DMS153 (cell line): ENCODE data around the gene KRT86.
"Not testable (repeated sequence)": the region's sequence is repeated elsewhere in the genome, so short reads cannot be mapped to it uniquely, and the experiment has no call there.

Source experiments
- DNase-seq: peaks from one replicate; lab custom pipeline; 2025; lab: John Stamatoyannopoulos, UW

The KRT86 gene

GRCh38 chr12:52238916-52239646 is 35.4 kb upstream of the KRT86 start:
- no peak for DNase-seq

DNA sequence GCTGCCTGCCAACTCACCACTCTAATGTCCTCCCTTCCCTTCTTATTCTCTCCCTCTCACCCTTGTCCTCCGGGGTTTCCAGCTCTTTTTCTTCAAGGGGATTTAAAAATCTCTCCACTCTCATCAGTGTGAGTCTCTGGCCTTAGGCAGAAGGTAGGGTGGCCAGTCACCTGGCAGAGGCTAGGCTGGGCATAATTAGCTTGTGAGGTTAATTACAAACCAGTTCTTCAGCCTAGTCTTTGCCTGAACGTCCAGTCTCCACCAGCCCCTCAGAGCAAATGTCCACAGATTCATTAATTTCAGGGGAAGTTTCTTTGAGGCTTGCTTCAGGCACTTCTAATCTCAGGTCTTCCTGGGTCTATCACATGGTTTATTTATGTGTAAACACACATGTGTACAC is 34.7 kb upstream of the KRT86 start:
- no peak for DNase-seq

- not testable (repeated sequence) for DNase-seq
Measured at GRCh38 chr12:52240247-52240646, 34.2 kb upstream of the KRT86 start.

- no peak for DNase-seq
Measured at GRCh38 chr12:52241205-52241842, 33.1 kb upstream of the KRT86 start.

- no peak for DNase-seq
Measured at GRCh38 chr12:52242442-52243258, 31.8 kb upstream of the KRT86 start.

DNA sequence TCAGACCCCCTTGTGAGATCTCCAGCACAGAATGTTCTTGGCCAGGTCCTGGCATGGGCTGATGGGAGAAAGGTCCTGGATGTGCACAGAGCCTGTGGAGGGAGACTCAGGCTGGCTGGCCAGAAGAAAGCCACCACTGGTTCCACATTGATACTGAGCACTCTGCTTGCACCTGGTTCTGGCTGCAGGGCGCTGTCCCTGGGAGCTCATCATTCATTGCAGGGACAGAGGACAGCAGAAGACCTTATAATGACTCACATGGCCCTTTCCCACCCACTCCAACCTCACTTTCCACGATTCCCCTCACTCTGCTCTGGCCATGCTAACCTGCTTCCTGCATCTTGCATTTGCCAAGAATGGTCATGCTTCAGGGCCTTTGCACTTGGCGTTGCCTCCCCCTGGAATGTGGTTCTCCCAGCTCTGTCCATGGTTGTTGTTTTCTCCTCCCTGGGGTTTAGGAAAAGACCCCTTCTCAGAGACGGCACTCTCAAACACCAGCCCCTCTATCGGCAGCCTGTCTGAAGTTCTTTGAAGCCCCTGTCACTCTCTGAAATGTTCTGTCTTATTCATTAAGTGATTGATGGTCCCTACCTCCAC is 31.1 kb upstream of the KRT86 start:
- no peak for DNase-seq

- peak; percentile 88 for DNase-seq
Measured at GRCh38 chr12:52243856-52244614, 30.4 kb upstream of the KRT86 start.

DNA sequence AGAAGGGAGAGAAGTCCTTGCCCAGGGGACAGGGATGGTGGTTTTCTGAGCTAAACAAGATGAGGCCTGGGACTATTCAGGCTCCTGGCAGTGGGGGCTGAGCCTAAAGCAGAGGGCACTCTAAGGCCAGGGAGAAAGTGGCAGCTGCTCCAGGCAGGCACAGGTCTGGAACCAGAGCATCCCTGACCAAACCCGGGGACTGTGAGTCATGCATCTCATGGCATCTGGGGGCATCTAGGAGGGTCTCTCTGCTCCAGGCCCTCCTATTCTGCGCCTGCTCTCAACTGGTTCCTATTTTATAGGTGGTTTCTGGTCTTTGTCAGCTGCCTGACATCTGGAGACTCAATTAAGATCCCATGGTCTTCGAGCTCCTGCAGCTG is 29.8 kb upstream of the KRT86 start:
- DNase-seq, result no peak

DNA sequence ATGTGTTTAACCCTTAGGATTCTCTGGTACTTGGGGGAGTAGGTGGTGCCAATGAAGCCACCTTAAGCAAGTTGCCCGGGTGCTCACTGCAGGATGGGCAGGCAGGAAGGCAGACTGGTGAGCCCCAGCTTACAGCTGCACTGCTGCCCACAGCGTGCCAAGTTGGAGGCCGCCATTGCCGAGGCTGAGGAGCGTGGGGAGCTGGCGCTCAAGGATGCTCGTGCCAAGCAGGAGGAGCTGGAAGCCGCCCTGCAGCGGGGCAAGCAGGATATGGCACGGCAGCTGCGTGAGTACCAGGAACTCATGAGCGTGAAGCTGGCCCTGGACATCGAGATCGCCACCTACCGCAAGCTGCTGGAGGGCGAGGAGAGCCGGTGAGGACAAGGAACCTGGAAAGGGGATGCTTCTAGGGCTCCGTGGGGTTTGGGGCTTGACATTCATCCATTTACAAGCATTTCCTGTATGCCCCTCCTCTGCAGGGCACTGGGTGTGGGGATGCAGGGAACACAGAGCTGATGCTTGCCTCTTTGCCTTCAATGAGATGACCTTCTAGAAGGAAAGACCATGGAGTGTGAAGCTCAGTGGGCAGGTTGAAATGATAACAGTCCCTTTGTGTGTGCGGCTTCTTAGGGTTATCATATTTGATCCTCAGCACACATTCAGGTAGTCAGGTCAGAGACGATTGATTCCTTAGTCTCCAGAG is 29.0 kb upstream of the KRT86 start:
- peak; percentile 41 for DNase-seq

DNA sequence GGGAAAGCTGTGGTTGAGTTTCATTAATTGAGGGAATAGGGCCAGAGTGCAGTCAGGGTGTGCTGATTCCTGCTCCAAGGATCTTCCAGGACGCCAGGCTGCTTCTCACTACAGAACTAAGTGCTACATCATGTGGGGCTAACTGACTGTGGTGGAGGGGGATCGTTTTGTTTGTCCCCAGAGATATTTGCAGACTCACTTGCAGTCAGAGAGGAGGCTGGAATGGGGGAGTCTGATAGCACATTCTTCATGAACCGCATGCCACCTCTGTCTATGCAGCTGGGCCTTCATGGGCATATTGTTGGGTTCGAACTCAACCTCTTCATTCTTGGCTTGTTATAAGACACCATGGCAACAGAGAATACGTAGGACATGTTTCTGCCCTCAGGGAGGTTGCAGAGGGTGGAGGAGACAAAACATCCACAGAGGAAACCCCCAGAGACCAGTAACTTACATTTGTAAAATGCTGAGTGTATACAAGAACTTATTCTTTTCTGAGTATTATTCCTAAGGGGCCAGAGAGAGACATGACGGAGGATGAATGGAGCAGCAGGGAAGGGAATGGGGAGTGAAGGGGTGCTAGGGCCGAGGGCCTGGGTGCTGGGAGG is 28.4 kb upstream of the KRT86 start:
- no peak for DNase-seq

DNA sequence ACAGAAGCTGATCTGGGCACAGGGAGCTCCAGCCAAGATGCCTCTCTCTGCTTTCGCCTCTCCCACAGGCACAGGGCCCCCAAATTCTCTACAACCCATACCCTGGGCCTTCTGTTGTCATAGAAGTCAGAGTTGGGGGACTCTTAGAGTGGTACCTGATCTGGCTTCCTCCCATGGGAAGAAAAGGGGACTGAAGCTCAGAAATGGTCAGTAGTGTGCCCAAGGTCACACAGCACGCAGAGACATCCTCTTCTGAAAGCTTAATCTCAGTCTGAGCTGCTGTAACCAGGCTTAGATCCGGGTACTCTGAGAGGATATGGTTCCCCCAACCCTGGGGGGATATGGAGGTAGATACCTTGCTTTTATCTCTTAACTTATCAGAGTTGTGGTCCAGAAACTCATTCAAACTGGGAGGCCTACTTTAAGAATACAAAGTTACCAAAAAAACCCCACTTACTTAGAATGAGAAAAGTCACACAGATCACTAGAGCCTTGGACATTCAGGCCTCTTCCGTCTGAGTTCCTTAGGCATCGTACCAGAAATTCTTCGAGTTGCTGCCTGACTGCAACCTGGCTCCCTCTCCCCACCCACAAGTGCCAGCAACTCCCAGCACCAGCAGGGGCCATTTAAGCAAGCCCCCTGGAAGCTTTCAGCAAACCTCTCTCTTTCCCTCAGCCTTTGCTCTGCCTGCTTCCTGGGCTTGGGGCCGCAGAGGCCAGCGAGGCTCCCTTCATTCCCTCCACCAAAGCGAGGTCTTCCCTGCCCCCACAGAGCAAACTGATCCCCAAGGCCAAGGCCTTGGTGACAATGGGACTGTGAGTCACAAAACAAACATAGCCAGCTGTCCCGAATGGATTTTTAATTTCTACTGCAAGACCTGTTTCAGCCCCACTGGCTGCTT is 27.5 kb upstream of the KRT86 start:
- DNase-seq, result peak; percentile 93

DNA sequence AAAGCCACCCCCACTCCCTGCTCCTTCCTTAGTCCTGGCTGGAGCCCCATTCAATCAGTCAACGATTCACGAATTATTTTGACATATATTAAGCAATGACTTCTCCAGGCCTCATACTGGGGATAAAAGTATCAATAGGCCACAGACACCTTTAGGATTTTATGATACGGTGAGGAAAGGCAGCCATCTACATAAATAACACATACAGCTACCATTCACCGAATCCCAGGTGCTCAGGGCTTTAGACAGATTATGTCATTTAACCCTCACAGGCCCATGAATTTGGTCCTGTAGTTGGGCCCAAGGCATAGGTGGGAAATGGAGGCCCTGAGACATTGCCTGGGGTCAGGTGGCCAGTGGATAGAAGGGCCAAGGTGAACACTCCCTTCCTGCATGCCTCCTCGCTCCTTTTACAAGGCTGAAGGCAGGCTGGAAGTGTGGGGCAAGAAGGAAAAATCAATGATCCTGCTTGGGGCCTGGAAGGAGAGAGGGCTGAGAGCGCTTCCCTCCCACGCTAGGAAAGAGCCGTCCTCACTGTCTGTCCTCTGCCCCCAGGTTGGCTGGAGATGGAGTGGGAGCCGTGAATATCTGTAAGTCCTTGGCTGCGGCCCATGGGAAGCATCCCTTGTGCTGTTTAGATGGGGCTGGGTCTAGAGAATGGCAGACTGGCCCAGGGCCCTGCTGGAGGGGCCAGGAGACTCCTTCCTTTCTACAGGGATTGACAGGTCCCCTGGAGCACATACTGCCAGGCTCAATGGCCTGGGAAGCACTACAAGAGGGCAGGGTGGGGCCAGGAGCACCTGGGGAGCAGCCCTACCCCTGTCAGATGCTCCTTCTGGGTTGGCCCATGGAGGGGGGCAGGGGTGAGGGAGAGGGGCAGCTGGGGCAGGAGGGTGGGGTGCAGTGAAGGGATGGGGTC is 26.6 kb upstream of the KRT86 start:
- DNase-seq, result no peak

DNA sequence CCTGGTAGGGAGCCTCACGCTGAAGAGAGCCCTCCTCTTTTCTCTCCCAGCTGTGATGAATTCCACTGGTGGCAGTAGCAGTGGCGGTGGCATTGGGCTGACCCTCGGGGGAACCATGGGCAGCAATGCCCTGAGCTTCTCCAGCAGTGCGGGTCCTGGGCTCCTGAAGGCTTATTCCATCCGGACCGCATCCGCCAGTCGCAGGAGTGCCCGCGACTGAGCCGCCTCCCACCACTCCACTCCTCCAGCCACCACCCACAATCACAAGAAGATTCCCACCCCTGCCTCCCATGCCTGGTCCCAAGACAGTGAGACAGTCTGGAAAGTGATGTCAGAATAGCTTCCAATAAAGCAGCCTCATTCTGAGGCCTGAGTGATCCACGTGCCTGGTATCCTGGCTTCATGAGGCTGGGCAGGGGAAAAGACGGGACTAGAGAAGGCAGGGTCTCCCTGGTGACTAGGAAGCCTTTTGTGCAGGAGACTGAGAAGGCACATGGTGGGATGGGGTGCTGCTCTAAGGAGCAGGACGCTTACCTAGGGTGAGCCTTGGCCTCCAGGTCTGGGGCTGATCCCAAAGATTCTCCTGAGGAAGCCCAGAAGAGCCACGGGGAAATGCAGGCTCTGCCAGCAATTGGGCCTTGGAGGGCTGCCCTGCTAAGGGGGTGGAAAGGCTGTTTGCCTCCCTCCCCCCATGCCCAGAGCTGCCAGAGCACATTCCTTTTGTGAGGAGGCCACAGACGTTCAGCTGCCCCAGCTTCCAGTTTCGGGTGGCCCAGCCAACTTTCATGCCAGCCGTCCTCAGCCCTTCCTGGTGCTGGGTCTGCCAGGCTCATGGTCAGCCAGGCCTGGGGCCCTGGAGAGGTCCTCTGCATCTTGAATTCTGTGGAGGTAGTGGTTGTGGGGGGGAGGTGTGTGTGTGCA is 25.6 kb upstream of the KRT86 start:
- DNase-seq, result no peak

GRCh38 chr12:52249511-52250047 is 24.9 kb upstream of the KRT86 start:
- no peak for DNase-seq

DNA sequence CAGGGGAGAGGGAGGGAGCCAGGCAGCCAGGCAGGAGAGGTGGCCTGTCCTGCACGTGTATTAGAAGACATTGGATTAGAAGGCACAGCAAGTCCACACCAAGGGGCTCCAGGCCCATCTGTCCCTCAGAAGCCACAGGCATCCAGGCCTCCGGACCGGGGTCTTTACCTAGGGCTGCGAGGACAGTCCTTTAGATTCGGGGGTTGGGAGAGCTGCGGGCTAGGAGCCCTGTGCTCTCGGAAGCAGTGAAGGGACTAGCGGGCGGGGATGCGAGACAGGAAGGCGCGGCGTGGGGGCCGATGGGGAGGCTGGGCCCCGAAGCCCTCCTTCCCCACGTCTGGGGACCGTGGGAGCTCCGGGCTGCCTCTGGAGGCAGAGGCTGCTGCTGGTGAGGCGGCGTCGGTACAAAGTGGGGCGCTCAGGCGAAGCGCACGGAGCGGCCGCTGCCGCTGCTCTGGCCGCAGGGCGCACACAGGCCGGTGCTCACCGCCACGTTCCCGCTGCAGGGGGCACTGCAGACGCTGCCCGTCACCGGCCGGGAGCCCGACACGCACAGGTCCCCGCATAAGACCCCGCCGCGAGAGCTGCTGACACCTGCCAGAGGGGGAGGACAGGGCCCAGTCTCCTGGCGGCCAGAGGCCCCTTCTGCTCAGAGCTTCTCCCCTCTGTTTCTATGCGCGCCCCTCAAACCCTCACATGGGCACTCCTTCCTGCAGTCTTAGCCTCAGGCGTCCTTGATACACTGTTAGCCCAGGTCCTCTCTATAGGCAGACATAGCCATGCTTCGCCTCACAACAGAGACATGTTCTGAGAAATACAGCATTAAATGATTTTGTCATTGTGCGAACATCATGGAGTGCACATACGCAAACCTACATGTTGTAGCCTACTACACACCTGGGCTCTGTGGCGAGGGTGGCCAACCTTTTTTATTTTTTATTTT is 24.1 kb upstream of the KRT86 start:
- DNase-seq, result no peak
